Fibroblast of villous mesenchyme (primary cell): ENCODE results near the gene DENND11. TPM values are rescaled to one million over a fixed set of nuclear protein-coding genes. Genes with fewer than 3 reads are reported as not detected.
"Not testable (repeated sequence)": the region's sequence is repeated elsewhere in the genome, so short reads cannot be mapped to it uniquely, and the experiment has no call there.

ENCODE experiments used
- DNase-seq: peaks from one replicate; pipeline ENCODE4 v3.0.0-alpha.2; 2010; ENCODE audit warnings: low read depth
- H3K4me3 ChIP-seq: 2 replicates; pipeline ENCODE4 v1.5.1; 2011; ENCODE audit warnings: low read depth, mild to moderate bottlenecking, low read length
- CTCF ChIP-seq: IDR thresholded peaks from 2 replicates; pipeline ENCODE4 v1.5.1; 2012; ENCODE audit warnings: low read depth, mild to moderate bottlenecking, low read length; ENCODE audit not compliant: insufficient read depth
- total RNA-seq: library from RNA; depleted of rRNA; stranded (reverse); fragments of >200 nt; gene quantifications from 2 replicates; pipeline ENCODE4 v1.2.3, GENCODE V29; 2012

DENND11 gene
- total RNA-seq, 1 donor = 5.6 TPM

GRCh38 chr7:141697211-141697871, 4.6 kb downstream of the DENND11 start:
- no peak for TF ChIP-seq CTCF
- no peak for DNase-seq
- H3K4me3 ChIP-seq = no peak overlapping the region

- H3K4me3 ChIP-seq = no peak overlapping the region
- TF ChIP-seq CTCF = no peak
- DNase-seq = peak; percentile 26
These were observed 5.6 kb downstream of the DENND11 start for GRCh38 chr7:141696348-141696747.

- H3K4me3 ChIP-seq = no peak overlapping the region
- no peak for TF ChIP-seq CTCF
- no peak for DNase-seq
These were observed 6.1 kb downstream of the DENND11 start for GRCh38 chr7:141695803-141696289.

GRCh38 chr7:141693082-141693481, 8.9 kb downstream of the DENND11 start:
- H3K4me3 ChIP-seq = no peak overlapping the region
- TF ChIP-seq CTCF = no peak
- DNase-seq = no peak

GRCh38 chr7:141691961-141692360, 10.0 kb downstream of the DENND11 start:
- H3K4me3 ChIP-seq = no peak overlapping the region
- DNase-seq = no peak
- no peak for TF ChIP-seq CTCF

- TF ChIP-seq CTCF = no peak
- DNase-seq = no peak
- no peak overlapping the region for H3K4me3 ChIP-seq
These were observed 10.4 kb downstream of the DENND11 start for GRCh38 chr7:141691540-141691939.

GRCh38 chr7:141689072-141689825, 12.7 kb downstream of the DENND11 start:
- not testable (repeated sequence) for H3K4me3 ChIP-seq, DNase-seq
